H1 (cell line): ENCODE measurements around the gene ADAMTS9. TPM values are rescaled to one million over a fixed set of nuclear protein-coding genes. Genes with fewer than 3 reads are reported as not detected.

Source experiments
- CTCF ChIA-PET: fragments of 300-600 bp; sonication (Branson Sonifier 250); formaldehyde crosslinking; loops from one replicate; lab custom pipeline; 2021; ENCODE audit not compliant: partially characterized antibody; lab: Charles Lee
- POLR2A ChIA-PET: fragments of 300-600 bp; sonication (Branson Sonifier 250); formaldehyde crosslinking; loops from one replicate; lab custom pipeline; 2021; ENCODE audit warnings: inconsistent platforms; ENCODE audit not compliant: partially characterized antibody; lab: Charles Lee
- DNase-seq, 2 experiments: peaks; one replicate each; pipeline versions ENCODE4 v3.0.0 to v3.0.0-alpha.2; 2010 to 2022; ENCODE audit warnings: low spot score in 2 of 2, low read depth in 1 of 2, mixed read lengths in 1 of 2
- FAIRE-seq: peaks from 2 replicates; lab custom pipeline; 2011; peaks lifted over from hg19 to GRCh38; lab: Jason Lieb, UNC
- H2AFZ ChIP-seq: 2 replicates; pipeline ENCODE4 v1.8.1; 2012; ENCODE audit warnings: low read length, inconsistent platforms
- H2AK5ac ChIP-seq: 2 replicates; pipeline ENCODE4 v1.6.1; 2013; ENCODE audit warnings: low read depth, low read length
- H2BK120ac ChIP-seq: replicated peaks from 2 replicates; pipeline ENCODE3; 2013; ENCODE audit warnings: low read depth, low read length, inconsistent platforms
- H2BK12ac ChIP-seq: 2 replicates; pipeline ENCODE4 v1.6.1; 2013; ENCODE audit warnings: low read depth, low read length
- H2BK15ac ChIP-seq: 2 replicates; pipeline ENCODE4 v1.6.1; 2013; ENCODE audit warnings: low read length
- H2BK20ac ChIP-seq: 2 replicates; pipeline ENCODE4 v1.6.1; 2013; ENCODE audit warnings: low read length
- H2BK5ac ChIP-seq: 2 replicates; pipeline ENCODE4 v1.6.1; 2013; ENCODE audit warnings: low read depth, low read length
- H3K14ac ChIP-seq: 2 replicates; pipeline ENCODE4 v1.6.1; 2013; ENCODE audit warnings: inconsistent platforms; ENCODE audit not compliant: insufficient read length
- H3K18ac ChIP-seq: 2 replicates; pipeline ENCODE4 v1.6.1; 2013; ENCODE audit warnings: low read length; ENCODE audit errors: extremely low read depth
- H3K23ac ChIP-seq: 2 replicates; pipeline ENCODE4 v1.6.1; 2013; ENCODE audit warnings: inconsistent platforms; ENCODE audit not compliant: insufficient read length
- H3K23me2 ChIP-seq: 2 replicates; pipeline ENCODE4 v1.6.1; 2013; ENCODE audit warnings: low read depth, low read length
- H3K27ac ChIP-seq: 2 replicates; pipeline ENCODE4 v1.6.1; 2011; ENCODE audit warnings: low read depth, low read length, inconsistent platforms
- H3K27me3 ChIP-seq, 4 experiments: replicated peaks in 1 of 4; 1 replicate in 1 of 4; 2 replicates in 3 of 4; pipeline versions ENCODE4 v1.6.1 to v1.8.1; 2011 to 2013; ENCODE audit warnings: low read length in 3 of 4, mild to moderate bottlenecking in 3 of 4, inconsistent platforms in 2 of 4, mixed read lengths in 2 of 4, moderate library complexity in 1 of 4; ENCODE audit not compliant: control insufficient read depth in 3 of 4, insufficient read depth in 3 of 4; ENCODE audit errors: extremely low read depth in 1 of 4
- H3K36me3 ChIP-seq, 4 experiments: 2 replicates each; pipeline versions ENCODE4 v1.6.1 to v1.8.1; 2011 to 2013; ENCODE audit warnings: mild to moderate bottlenecking in 4 of 4, low read length in 3 of 4, moderate library complexity in 2 of 4, control low read depth in 1 of 4, inconsistent platforms in 1 of 4; ENCODE audit not compliant: insufficient read depth in 4 of 4, control insufficient read depth in 2 of 4
- H3K4ac ChIP-seq: replicated peaks from 2 replicates; pipeline ENCODE3; 2013; ENCODE audit warnings: low read length, low read depth, mixed read lengths, inconsistent platforms; ENCODE audit not compliant: insufficient read length
- H3K4me1 ChIP-seq, 4 experiments: replicated peaks in 1 of 4; 1 replicate in 1 of 4; 2 replicates in 3 of 4; pipeline versions ENCODE4 v1.6.1 to v1.8.1; 2011 to 2013; ENCODE audit warnings: low read length in 3 of 4, inconsistent platforms in 2 of 4, mixed read lengths in 1 of 4; ENCODE audit not compliant: insufficient read depth in 4 of 4, control insufficient read depth in 3 of 4
- H3K4me2 ChIP-seq, 2 experiments: 2 replicates each; pipeline versions ENCODE4 v1.6.1 to v1.8.1; 2011 to 2013; ENCODE audit warnings: low read depth in 2 of 2, low read length in 2 of 2, control low read depth in 1 of 2, inconsistent platforms in 1 of 2, mild to moderate bottlenecking in 1 of 2; ENCODE audit not compliant: insufficient read depth in 1 of 2
- H3K4me3 ChIP-seq, 4 experiments: fragments of 200-600, 300-600 bp in 1 of 4; sonication (generic), shearing (Covaris generic), sonication (Bioruptor Twin) in 1 of 4; 2 replicates each; pipeline versions ENCODE4 v1.5.1 to v1.8.1; 2011 to 2016; ENCODE audit warnings: low read length in 4 of 4, low read depth in 3 of 4, control low read depth in 2 of 4, inconsistent platforms in 2 of 4, mild to moderate bottlenecking in 2 of 4, mixed read lengths in 1 of 4, moderate library complexity in 1 of 4; ENCODE audit not compliant: insufficient read depth in 2 of 4; ENCODE audit errors: extremely low read depth in 1 of 4
- H3K56ac ChIP-seq: replicated peaks from 2 replicates; pipeline ENCODE3; 2013; ENCODE audit warnings: low read depth, mild to moderate bottlenecking, mixed read lengths, low read length, inconsistent platforms; ENCODE audit not compliant: insufficient read length
- H3K79me1 ChIP-seq: 2 replicates; pipeline ENCODE4 v1.6.1; 2013; ENCODE audit warnings: low read depth, low read length, control low read depth
- H3K79me2 ChIP-seq, 2 experiments: 2 replicates each; pipeline versions ENCODE4 v1.6.1 to v1.8.1; 2012 to 2013; ENCODE audit warnings: low read length in 2 of 2, mild to moderate bottlenecking in 2 of 2, inconsistent platforms in 1 of 2; ENCODE audit not compliant: insufficient read depth in 2 of 2, control insufficient read depth in 1 of 2
- H3K9ac ChIP-seq, 4 experiments: replicated peaks in 1 of 4; 1 replicate in 1 of 4; 2 replicates in 3 of 4; pipeline versions ENCODE4 v1.6.1 to v1.8.1; 2011 to 2013; ENCODE audit warnings: low read depth in 3 of 4, low read length in 3 of 4, control low read depth in 2 of 4, mild to moderate bottlenecking in 2 of 4, moderate library complexity in 2 of 4, inconsistent platforms in 1 of 4; ENCODE audit errors: extremely low read depth in 1 of 4
- H3K9me3 ChIP-seq, 2 experiments: 2 replicates each; pipeline versions ENCODE4 v1.6.1 to v1.8.1; 2012 to 2013; ENCODE audit warnings: mild to moderate bottlenecking in 2 of 2, moderate library complexity in 2 of 2, control low read depth in 1 of 2, inconsistent platforms in 1 of 2, low read depth in 1 of 2, low read length in 1 of 2, mixed read lengths in 1 of 2; ENCODE audit not compliant: insufficient read depth in 2 of 2
- H4K20me1 ChIP-seq, 2 experiments: replicated peaks in 1 of 2; 2 replicates each; pipeline versions ENCODE3 to v1.8.1; 2011 to 2013; ENCODE audit warnings: inconsistent platforms in 2 of 2, low read length in 2 of 2, mild to moderate bottlenecking in 1 of 2; ENCODE audit not compliant: insufficient read depth in 2 of 2, control insufficient read depth in 1 of 2
- H4K5ac ChIP-seq: 2 replicates; pipeline ENCODE4 v1.6.1; 2013; ENCODE audit warnings: low read length, low read depth, mixed read lengths, inconsistent platforms; ENCODE audit not compliant: insufficient read length
- H4K8ac ChIP-seq: 2 replicates; pipeline ENCODE4 v1.8.0; 2013; ENCODE audit warnings: mild to moderate bottlenecking, moderate library complexity, low read length, inconsistent platforms; ENCODE audit not compliant: insufficient read depth; ENCODE audit errors: extremely low read depth
- H4K91ac ChIP-seq: replicated peaks from 2 replicates; pipeline ENCODE3; 2013; ENCODE audit warnings: low read length, mixed read lengths, inconsistent platforms; ENCODE audit not compliant: insufficient read length
- CEBPB ChIP-seq: IDR thresholded peaks from 2 replicates; pipeline ENCODE4 v1.6.1; 2012; ENCODE audit warnings: low read depth, low read length
- CHD2 ChIP-seq: IDR thresholded peaks from 2 replicates; pipeline ENCODE4 v1.6.1; 2012; ENCODE audit warnings: low read length, improper control_type of control experiment
- JUN ChIP-seq: IDR thresholded peaks from 2 replicates; pipeline ENCODE4 v1.6.1; 2011; ENCODE audit warnings: low read depth, mild to moderate bottlenecking, improper control_type of control experiment, low read length
- MAFK ChIP-seq: IDR thresholded peaks from 2 replicates; pipeline ENCODE4 v1.6.1; 2012; ENCODE audit warnings: low read depth, mild to moderate bottlenecking, improper control_type of control experiment, low read length
- ZNF274 ChIP-seq: IDR thresholded peaks from 2 replicates; pipeline ENCODE4 v1.7.0; 2012; ENCODE audit warnings: low read length, borderline replicate concordance; ENCODE audit errors: extremely low read depth
- WGBS, 2 experiments: shearing (Covaris generic) in 1 of 2; methylation state at CpG; one replicate each; pipeline versions ENCODE4 v1.1.6 to v1.1.7; 2013 to 2015; ENCODE audit warnings: low lambda C conversion rate in 2 of 2, mixed read lengths in 2 of 2, inconsistent platforms in 1 of 2, low coverage in 1 of 2, missing lambda C conversion rate in 1 of 2; ENCODE audit not compliant: insufficient replicate concordance in 2 of 2, insufficient coverage in 1 of 2, insufficient read length in 1 of 2; ENCODE audit errors: extremely low coverage in 1 of 2, missing lambda C conversion rate in 1 of 2; 5-methylcytosine and 5-hydroxymethylcytosine counted together
- polyA plus RNA-seq, 7 experiments: library from polyadenylated mRNA; depleted of rRNA in 3 of 7; stranded (reverse) in 5 of 7; unstranded in 2 of 7; fragments of >200 nt in 5 of 7; fragments of 200-250 nt in 2 of 7; gene quantifications; 1 replicate in 5 of 7; 2 replicates in 1 of 7; 4 replicates in 1 of 7; pipeline versions ENCODE4 v1.2.1 to v1.2.3, GENCODE V29; 2011 to 2013; ENCODE audit warnings: missing spikeins in 2 of 7, mixed read lengths in 2 of 7
- total RNA-seq: library from RNA; stranded (reverse); fragmentation: NEBNext Ultra II Directional; extraction: Animal tissue kit (Norgen Biotek cat#: 25700); gene quantifications from 2 replicates; pipeline ENCODE4 v1.2.1, GENCODE V29; 2021

ADAMTS9 gene
- total and polyA plus RNA-seq, 2 of the 8 experiments (the other 6 are each of a cell fraction or from before 2014, with no cell fraction given), result 0.20 to 0.41 TPM

DNA sequence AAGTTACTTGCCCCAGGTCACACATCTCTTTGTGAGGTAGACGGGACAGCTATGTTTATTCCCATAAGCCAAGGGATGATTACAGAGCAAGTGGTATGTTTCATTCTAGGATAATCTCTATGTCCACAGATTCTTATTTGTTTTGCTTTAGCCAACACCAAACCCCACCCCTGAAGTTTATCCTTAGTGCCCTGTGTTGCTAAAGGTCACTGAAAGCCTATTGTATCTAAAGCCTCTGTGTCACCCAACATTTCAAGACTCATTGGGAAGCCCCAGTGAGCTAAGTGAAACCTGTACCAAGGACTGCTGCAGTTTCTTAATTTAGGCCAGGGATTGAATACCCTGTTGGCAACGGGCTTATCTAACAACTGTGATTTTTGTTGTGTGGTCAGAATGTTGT lies 135.6 kb downstream of the ADAMTS9 start:
- H3K56ac ChIP-seq, result no peak overlapping the region
- no peak overlapping the region for H2AK5ac ChIP-seq
- no peak overlapping the region for H4K5ac ChIP-seq
- H3K18ac ChIP-seq, result no peak overlapping the region
- no peak overlapping the region for H4K91ac ChIP-seq
- no peak overlapping the region for H3K4ac ChIP-seq
- H3K9ac ChIP-seq, result no peak overlapping the region
- H2BK20ac ChIP-seq, result no peak overlapping the region
- H4K20me1 ChIP-seq, result no peaks in the 10 kb centered on the region
- no peak overlapping the region for H4K8ac ChIP-seq
- H3K4me1 ChIP-seq, result no peaks in the 10 kb centered on the region
- H3K23ac ChIP-seq, result no peak overlapping the region
- H3K4me3 ChIP-seq, result no peak overlapping the region
- no peaks in the 10 kb centered on the region for H3K9me3 ChIP-seq
- H3K23me2 ChIP-seq, result no peaks in the 10 kb centered on the region; the same call in 1 of the 2 replicates
- FAIRE-seq (no peak), DNase-seq (no peak)
- no peaks in the 10 kb centered on the region for H3K79me1 ChIP-seq
- H2BK12ac ChIP-seq, result no peak overlapping the region
- H3K14ac ChIP-seq, result no peak overlapping the region
- H3K27me3 ChIP-seq, result no peaks in the 10 kb centered on the region
- 92% methylated on average over 2 of the region's 2 CpGs; no CpG with 5 or more reads in 1 of the 2 experiments for WGBS, 2 experiments
- H3K4me2 ChIP-seq, result no peak overlapping the region
- H2AFZ ChIP-seq, result no peak overlapping the region
- H2BK5ac ChIP-seq, result no peak overlapping the region
- H3K79me2 ChIP-seq, result no peaks in the 10 kb centered on the region
- no peak overlapping the region for H2BK120ac ChIP-seq
- ChIA-PET CTCF (interaction anchor here (1.4 to 4.5 kb wide), 4 partner anchors 11 to 23 kb away, joined by 5 to 19 read pairs (median 12); no protein-coding TSS in a partner anchor), POLR2A (interaction anchor here (1.1 kb wide), 1 partner anchor 493 kb away, joined by 3 read pairs; no protein-coding TSS in a partner anchor)
- H3K27ac ChIP-seq, result no peak overlapping the region
- no peak overlapping the region for H2BK15ac ChIP-seq
- H3K36me3 ChIP-seq, result no peaks in the 10 kb centered on the region
- no peak for TF ChIP-seq CHD2
- TF ChIP-seq ZNF274, result no peak
- TF ChIP-seq JUN, result no peak
- TF ChIP-seq MAFK, result no peak
- TF ChIP-seq CEBPB, result no peak
